ENCODE measurements around the gene COA8.

The COA8 gene

GRCh38 chr14:103526247-103526913, 36.4 kb upstream of the COA8 start:
- DNase-seq, result no peak

- DNase-seq, result no peak
Measured at GRCh38 chr14:103526914-103527248, 35.9 kb upstream of the COA8 start.

GRCh38 chr14:103527408-103528145, 35.2 kb upstream of the COA8 start:
- DNase-seq, result no peak

GRCh38 chr14:103528146-103528586, 34.6 kb upstream of the COA8 start:
- no peak for DNase-seq

- peak; percentile 63 for DNase-seq
Measured at GRCh38 chr14:103528587-103529382, 34.0 kb upstream of the COA8 start, which contains the start of gene TRMT61A. Gene TRMT61A (plus strand): TSS chr14:103529196. CDS start chr14:103529979, 783 bp downstream.

DNA sequence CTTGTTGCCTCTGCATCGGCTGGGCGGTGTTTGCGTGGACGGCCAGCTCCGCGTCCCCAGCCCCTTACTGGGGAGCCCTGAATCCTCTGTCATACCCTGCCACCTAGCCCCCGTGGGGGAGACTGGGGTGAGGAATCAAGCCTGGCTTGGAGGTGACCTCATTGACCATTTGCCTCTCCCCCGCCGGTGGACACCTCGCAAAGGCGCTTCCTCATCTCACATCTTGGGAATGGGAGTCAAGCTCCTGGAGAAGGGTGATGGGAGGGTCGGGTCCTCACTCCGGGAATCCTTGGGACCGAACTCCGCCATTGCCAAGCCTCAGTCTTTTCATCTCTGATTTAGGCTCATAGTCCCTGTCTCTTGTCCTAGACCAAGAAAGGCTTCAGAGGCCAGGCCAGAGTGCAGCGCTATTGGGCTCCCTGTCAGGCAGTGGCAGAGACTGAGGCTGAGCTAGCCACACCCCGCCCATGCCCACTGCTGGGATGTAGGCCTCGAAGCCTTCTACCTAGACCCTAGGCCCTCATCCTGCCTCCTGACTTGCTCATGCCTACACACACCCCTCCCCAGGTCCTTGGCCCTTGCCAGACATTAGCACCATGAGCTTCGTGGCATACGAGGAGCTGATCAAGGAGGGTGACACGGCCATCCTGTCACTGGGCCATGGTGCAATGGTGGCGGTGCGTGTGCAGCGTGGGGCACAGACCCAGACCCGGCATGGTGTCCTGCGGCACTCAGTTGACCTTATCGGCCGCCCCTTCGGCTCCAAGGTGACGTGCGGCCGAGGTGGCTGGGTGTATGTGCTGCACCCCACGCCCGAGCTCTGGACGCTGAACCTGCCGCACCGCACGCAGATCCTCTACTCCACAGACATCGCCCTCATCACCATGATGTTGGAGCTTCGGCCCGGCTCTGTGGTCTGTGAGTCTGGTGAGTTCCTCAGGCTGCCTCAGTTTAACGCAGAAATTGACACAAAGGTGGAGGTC, 33.1 kb upstream of the COA8 start:
- no peak for DNase-seq

DNA sequence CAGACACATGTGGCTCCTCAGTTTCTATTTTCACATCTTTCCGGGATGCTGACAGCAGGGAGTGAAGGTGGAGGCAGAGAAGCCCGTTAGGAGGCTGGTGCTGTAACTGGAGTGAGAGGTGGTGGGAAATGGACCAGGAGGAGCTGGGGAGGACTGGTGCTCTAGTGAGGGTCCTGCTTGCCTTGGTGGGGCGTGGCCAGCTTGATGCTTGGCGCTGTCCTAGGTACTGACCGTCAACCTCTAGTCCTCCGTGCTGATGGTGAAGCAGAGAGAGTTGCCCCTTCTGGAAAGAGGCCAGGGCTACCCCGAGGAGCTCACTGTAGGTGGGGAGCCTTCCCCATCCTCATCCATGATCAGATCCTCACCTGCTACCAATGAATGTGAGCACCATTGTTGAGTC, 32.4 kb upstream of the COA8 start:
- no peak for DNase-seq

DNA sequence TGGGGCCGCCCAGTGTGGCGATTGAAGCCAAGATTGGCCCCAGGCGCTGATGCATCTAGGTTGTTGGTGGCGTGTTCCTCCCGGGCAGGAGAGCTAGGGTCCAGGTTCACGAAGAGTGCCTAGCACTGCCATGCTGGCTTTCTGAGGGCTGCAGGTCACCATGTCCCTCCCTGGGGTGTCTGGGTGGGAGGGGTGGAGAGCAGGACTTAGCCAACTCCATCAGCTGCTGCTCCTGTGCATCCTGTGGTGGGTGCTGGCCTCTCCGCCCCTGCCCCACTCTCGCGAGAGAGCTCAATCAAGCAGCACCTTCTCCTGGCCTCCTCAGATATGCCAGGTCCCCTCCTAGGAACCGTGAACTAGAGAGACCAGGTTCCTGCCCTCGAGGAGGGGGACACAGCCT, 31.9 kb upstream of the COA8 start:
- DNase-seq, result no peak

- no peak for DNase-seq
Measured at GRCh38 chr14:103531421-103532215, 31.1 kb upstream of the COA8 start.

- DNase-seq, result no peak
Measured at GRCh38 chr14:103532216-103533136, 30.3 kb upstream of the COA8 start.

GRCh38 chr14:103533137-103533998, 29.4 kb upstream of the COA8 start:
- no peak for DNase-seq

GRCh38 chr14:103533999-103534575, 28.7 kb upstream of the COA8 start:
- DNase-seq, result no peak

- DNase-seq, result no peak
Measured at GRCh38 chr14:103534576-103535061, 28.1 kb upstream of the COA8 start.

DNA sequence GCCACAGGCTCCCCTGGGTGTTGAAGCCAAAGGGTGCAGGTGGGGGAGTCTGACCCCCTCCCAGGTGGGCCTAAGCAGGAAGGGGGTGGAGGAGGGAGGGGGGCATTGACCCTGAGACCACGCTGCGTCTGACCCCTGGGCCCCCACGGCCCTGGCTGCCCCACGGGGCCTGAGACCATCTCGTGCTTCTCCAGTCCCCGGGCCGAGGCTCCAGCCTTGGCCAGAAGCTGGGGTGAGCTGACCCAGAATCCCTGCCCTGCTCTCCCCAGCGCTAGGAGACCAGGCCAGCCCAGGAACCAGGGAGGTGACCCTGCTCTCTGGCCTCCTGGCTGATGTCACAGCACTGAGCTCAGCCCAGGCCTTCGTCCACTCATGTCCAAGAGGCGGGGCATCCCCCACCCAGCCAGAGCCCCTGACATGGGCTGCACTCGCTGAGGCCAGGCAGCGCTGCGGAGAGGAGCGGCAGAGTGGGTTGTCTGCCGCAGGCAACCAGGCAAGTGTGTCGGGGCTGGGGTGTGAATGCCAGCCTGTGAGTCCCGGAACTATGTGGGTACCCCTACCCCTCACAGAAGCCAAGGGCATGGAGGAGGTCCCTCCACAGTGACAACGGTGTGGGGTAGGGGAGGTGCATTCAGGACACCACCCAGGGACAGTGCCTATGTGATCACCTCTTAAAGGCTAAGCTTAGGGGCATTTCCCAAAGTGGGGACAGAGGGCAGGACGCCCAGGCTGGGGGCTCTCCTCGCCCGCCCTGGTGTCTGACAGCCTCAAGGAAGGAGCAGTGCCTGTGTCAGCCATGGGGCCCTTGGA, 27.5 kb upstream of the COA8 start:
- no peak for DNase-seq

- no peak for DNase-seq
Measured at GRCh38 chr14:103535891-103536565, 26.7 kb upstream of the COA8 start.

- no peak for DNase-seq
Measured at GRCh38 chr14:103536693-103537092, 26.1 kb upstream of the COA8 start.
